GM21381 (cell line): ENCODE data around the gene ITGA11.

Experiments used
- ATAC-seq: cut with Tn5 transposase; IDR thresholded peaks from one replicate; pipeline ENCODE4 v1.9.1; 2021; ENCODE audit warnings: mild to moderate bottlenecking, moderate library complexity; ENCODE audit not compliant: unreplicated experiment

ITGA11 gene, protein sequence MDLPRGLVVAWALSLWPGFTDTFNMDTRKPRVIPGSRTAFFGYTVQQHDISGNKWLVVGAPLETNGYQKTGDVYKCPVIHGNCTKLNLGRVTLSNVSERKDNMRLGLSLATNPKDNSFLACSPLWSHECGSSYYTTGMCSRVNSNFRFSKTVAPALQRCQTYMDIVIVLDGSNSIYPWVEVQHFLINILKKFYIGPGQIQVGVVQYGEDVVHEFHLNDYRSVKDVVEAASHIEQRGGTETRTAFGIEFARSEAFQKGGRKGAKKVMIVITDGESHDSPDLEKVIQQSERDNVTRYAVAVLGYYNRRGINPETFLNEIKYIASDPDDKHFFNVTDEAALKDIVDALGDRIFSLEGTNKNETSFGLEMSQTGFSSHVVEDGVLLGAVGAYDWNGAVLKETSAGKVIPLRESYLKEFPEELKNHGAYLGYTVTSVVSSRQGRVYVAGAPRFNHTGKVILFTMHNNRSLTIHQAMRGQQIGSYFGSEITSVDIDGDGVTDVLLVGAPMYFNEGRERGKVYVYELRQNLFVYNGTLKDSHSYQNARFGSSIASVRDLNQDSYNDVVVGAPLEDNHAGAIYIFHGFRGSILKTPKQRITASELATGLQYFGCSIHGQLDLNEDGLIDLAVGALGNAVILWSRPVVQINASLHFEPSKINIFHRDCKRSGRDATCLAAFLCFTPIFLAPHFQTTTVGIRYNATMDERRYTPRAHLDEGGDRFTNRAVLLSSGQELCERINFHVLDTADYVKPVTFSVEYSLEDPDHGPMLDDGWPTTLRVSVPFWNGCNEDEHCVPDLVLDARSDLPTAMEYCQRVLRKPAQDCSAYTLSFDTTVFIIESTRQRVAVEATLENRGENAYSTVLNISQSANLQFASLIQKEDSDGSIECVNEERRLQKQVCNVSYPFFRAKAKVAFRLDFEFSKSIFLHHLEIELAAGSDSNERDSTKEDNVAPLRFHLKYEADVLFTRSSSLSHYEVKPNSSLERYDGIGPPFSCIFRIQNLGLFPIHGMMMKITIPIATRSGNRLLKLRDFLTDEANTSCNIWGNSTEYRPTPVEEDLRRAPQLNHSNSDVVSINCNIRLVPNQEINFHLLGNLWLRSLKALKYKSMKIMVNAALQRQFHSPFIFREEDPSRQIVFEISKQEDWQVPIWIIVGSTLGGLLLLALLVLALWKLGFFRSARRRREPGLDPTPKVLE

DNA sequence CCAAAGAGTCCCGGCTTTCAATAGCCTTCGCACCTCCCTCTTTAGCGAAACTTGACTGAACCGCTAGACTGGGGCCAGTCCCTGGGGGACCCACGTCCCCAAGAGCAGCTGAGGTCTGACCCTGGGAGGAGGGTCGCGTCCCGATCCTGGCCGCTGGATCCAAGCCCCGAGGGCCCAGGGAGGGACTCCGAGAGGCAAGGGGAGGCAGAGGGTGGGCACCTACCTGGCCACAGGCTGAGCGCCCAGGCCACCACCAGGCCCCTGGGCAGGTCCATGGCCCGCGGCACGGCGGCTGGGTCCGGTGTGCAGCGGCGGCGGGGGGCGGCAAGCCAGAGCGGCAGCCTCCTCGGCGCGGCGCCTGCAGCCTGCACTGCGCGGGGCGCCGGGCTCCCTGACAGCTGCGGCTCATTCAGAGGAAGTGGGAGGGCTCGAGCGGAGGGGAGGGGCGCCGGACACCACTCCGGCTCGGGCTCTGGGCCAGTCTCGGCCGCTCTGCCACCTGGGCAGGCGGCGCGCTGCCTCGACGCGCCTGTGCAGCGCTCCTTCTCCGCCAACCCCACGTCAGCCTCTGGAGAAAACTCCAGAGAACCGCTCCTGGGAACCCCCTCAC, at the start of gene ITGA11:
Gene ITGA11, minus strand, starts transcription at position 372 of the 610 bp plus-strand sequence. Its CDS starts 97 bp downstream, at position 275.
- no peak for ATAC-seq

DNA sequence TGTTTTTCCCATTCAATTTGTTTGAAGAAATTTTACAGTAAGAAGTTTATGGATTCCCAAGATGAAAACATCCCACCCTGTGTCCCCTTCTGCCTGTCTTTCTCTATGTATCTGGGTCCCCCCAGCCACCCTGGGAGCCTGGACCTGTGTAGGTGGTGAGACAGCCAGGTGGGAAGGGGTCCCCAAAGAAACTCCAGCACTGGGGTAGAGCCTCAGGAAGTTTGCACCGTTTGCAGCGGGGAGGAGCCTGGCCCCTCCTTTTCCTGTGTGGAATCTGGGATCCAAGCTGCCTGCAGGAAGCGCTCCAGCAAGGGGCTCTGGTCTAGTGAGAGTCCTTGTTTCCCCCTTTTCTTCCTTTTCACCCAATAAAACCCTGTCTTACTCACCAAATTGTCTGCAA, 49.4 kb upstream of the ITGA11 start:
- ATAC-seq, result no peak

DNA sequence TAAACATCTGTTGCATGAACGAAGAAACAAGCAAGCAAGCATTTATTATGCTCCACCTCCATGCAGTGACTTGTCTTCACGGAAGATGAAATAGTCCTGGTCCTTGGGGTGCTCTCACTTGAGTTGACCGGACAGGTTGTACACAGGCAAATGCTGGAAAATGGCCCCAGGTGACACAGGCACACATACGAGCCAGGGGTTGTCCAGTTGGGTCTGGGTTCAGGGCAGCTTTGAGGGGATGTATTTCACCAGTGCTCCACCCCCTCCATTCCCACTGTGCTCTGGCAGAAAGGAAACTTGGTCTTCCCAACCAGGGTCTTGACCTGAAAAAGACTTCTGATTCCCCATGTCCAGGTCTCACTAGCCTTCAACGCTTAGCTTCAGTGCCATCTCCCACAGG, 48.3 kb upstream of the ITGA11 start:
- no peak for ATAC-seq

DNA sequence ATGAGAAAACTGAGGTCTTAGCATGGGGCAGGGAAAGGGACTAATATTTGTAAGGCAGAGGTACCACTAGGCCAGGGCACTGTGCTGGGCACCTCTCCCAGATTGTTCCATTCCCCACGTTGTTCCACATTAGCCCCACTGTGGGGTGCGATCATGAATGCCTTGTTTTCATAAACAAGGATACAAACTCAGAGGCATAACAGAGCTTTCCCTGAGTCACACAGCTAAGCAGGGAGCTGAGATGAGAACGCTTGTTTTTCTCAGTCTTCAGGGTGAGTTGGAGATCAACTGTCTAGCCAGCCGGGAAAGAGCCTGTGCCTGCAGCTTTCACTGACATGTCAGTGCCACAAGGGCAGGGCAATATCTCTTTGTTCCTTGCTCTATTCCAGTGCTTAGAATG, 47.9 kb upstream of the ITGA11 start:
- ATAC-seq, result no peak

DNA sequence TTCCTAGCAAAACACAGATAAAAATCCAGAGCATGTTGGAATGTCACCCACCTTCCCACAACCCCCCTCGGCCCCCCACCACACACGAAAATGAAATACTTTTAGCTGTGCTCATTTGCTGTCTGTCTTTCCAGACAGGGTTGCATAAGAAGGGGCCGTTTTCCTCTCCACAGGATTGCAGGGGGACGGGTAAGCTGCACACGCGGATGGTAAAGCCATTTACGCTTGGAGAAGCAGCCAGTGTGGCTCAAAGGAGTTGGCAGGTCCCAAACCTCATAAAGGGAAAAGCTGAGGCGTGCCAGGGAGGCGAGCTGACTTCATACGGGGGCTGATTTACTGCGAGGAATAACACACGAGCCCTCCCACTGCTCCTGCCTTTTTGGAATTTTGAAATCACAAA, 47.4 kb upstream of the ITGA11 start:
- ATAC-seq, result no peak

DNA sequence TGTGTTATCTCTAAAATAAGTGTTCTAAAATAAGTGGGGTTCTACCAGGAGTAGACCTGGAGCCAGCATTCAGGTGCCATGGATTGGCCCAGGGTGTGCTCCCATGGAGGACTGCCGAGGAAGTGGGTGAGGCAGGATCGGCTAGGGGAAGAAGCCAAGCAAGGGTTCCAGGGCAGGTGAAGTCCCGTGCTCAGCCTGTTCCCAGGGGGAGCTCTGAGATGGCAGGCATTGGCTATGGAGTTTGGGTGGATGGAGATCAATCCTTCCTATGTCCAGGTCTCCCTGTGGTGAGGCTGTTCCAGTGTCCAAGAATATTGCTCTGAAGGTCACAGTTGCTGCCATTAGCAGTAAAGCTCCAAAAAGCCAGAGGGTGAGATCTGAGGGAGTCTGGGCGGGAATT, 46.9 kb upstream of the ITGA11 start:
- ATAC-seq, result no peak

DNA sequence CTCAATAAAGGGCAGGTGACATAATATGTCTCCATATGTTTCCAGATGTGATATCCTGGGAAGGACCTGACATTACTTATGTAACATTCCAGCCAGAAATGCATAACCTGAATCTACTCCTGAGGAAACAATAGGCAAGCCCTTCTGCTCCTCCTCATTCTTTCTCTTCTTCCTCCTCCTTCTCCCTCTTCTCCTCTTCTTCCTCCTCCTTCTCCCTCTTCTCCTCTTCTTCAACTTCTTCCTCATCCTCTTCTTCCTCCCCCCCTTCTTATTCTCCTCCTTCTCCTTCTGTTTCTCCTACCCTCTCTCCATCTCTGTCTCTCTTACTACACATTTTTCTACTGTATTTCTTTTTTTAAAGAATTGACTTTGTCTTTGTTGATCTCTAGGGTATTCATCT, 43.5 kb upstream of the ITGA11 start:
- no peak for ATAC-seq

DNA sequence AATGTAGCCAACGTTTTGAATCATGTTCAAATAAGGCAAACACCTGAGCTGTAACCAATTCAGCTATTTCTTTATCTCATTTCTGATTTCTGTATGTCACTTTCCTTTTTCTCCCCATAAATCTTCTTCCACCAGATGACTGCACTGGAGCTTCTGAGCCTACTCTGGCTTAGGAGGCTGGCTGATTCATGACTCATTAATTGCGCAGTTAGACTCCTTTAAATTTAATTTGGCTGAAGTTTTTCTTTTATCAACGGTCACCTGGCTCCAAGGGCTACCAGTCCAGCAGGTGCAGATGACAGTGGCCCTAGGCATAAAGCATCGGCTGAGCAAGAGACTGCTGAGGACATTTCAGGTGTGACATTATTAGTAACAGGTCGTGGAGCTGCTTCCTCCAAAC, 39.6 kb upstream of the ITGA11 start:
- ATAC-seq, result no peak

DNA sequence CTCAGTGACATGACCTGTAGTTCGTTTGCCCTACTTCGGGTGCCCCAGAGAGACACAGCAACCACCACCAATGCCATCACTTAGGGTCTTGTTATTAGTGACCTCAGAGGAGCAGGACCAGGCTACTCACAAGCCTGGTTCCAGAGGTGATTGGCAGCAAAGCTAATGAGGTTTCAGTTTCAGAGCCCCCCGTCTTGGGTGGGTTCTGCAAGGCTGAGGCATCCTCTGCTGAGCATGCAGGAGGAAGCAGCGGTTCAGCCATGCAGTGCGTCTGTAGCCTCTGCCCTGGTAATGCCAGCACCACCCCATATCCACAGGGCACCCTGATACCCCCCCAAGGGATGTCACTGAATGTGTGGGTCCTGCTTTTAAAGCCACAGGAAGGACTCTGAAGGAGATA, 39.0 kb upstream of the ITGA11 start:
- ATAC-seq, result no peak

DNA sequence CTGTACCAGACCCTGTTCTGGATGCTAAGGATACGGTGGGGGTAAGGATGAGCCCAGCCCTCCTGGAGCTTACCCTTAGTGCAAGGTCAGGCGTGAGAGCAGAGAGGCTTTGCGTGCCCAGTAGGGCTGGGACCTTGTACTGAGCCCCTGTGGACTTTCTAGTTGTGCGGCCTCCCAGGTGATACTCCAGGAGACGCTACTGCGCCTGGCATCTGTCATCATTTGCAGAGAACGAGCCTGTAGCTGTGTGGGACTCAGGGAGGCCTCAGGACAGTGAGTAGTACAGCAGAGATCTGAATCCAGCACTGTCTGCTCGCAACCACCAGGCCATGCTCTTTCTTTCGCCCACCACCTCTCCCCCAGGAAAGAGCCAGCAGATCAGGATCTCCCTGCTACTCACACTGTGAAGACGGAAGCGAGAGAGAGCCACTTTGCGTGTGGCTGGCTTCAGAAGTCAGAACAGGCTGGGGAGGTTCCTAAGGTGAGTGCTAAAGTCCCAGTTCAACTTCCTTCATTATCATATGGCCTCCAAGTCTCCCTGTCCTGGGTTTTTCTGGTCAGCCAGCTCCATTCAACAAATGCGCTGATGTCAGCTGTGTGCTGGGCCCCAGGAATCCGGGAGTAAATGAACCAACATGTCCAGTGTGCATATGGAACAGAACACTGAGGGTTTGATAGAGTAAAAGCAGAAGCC, 38.2 kb upstream of the ITGA11 start:
- ATAC-seq, result no peak

DNA sequence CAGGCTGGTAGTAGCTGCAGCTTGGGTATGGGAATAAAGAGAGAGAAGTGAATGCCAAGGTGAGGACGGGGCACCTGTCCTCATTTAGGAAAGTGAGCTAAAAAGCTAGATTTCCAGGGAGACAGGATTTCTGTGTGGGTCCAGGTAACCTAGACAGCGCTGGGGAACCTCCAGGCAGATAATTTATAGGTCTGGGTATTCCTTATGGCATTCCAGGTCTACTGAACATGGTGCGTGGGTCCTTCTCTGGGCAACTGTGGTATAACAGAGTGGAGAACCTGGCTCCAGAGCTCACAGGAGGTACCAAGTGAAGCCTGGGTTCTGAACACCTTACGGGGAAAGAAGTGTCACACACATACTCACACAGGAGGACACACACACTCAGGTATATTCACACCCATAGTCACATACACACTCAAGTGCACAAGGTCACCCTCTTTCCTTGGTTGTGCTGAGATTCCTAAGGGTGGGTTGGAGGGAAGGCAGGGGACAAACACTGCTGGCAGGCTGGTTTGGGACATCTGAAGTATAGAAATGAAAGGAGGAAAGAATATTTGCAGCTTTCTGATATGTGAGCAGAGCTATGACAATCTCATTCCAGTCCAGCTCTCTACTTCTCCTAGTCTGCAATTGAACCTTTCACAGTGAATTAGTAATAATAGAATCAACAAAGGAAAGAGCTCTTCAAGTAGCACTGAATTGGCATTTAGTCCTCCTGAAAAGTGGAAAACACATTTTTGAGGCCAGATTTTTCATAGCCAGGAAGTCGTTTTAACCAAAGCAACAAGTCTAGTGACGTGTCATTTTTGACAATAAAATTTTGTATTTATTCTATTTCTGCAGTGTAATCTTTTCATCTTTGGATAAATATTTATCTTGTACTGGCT, 37.4 kb upstream of the ITGA11 start:
- no peak for ATAC-seq

DNA sequence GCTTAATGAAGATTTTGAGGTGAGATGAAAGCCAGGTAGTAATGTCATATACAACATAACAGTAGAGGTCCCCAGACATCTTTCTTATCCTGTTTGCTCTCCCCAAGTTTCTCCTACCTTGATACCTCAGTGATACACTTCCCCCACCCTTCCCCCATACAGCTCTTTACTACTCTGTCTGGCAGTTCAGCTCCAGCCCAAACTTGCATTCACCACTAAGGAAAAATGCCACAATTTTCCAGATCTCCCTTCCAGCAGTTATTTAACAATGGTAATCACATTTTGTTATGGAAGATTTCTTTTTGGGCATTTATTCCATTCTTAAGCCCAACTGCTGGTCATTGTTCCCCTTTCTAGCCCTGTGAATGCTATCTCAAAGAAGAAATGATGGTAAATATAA, 34.9 kb upstream of the ITGA11 start:
- no peak for ATAC-seq

DNA sequence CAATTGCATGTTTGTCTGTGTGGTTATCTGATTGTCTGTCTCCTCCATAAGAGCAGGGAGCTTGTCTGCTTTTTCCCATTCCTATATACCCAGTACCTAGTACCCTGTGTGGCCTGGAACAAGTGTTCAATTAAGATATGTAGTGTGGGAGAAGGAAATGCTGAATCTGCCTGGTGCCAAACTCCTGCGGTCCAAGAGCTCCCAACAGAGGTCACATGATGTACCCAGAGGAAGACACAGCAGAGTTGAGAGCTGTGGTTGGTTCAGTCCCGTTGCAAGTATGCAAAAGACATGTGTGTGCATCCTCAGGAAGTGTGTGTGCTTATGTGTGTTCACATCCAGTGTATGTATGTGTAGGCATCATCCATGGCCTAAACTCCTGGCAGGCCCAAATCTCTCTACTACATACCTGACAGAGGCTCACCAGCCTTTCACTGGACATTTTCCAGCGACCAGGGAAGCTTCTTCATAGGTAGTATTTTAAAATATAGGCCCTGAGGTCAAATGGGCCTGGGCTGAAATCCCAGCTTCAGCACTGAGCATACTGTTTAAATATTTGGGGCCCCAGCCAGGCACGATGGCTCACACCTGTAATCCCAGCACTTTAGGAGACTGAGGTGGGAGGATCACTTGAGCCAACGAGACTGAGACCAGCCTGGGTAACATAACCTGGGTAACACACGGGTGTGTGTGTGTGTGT, 34.0 kb upstream of the ITGA11 start:
- ATAC-seq, result no peak

DNA sequence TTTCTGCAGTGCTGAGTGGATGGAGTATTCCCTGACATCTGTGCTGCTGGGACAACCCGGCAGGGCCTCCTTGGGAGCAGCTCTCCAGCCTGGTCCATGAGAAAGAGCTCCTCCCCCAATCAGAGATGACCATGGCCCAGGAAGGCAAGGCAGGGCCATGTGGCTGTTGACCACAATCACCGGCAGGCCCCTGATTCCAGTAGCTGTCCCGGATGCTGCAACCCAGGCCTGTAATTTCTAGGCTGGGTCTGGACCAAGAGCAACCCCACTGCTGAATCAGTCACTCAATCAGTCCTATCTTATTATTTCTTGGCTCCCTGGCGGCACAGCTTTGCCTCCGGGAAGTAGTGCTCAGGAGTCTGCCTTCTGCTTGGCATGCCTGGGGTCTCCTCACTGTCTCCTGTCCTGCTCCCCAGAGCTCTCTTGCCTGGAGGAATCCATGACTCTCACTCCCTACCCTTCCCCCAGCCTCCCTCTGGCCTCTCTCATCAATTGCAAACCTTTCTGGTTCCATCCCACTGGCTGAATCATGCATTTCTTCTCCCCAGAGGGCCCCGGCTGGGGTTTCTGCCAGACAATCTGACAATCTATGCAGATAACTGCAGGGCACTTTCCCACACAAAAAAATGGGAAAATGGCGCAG, 32.6 kb upstream of the ITGA11 start:
- ATAC-seq, result no peak

DNA sequence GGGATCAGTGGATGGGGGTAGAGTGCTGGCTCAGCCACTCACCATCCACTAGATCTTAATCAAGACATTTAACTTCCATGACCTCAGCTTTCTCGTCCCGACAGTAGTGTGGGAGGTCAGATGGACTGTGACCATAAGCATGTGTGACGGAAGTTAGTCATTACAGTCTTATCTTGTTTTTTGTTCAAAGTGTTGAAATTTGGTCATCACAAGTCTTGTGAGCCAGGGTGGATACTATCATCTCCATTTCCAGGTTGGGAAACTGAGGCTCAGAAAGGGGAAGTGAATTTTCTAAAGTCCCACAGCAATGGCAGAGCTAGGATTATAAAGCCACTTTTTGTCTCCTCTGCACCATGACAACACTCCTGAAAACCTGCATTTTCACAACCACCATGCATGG, 32.0 kb upstream of the ITGA11 start:
- no peak for ATAC-seq

DNA sequence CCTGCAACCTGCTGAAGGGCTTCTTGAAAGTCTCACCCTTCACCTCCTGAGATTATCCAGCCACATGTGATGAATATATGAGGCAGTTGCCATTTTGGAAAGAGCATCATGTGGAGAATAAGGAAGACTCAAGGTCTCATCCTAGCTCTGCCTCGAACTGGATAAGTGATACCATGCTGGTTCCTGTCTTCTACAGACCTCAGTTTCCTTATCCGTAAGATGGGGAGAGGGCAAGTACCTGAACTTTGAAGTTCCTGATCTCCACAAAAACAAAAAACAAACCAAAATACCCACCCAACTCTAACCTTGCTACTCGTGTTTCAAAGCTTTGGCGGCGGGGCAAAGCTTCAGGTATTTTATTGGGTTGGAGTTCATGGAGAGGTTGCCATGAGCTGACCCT, 31.5 kb upstream of the ITGA11 start:
- ATAC-seq, result no peak

DNA sequence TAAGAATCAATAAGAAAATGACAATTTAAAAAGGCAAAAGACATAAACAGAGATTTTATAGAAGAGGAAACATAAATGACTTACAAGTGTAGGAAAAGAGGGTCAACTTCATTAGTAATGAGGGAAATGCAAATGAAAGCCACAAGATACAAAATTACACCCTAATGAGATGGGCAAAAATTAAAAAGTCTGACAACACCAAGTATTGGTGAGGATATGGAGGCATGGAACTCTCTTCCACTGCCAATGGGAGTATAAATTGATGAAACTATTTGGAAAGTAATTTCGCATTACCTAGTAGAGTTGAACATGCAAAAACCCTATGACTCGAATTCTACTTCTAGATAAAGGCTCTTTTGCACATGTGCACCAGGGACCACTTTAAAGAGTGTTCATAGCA, 28.2 kb upstream of the ITGA11 start:
- no peak for ATAC-seq

DNA sequence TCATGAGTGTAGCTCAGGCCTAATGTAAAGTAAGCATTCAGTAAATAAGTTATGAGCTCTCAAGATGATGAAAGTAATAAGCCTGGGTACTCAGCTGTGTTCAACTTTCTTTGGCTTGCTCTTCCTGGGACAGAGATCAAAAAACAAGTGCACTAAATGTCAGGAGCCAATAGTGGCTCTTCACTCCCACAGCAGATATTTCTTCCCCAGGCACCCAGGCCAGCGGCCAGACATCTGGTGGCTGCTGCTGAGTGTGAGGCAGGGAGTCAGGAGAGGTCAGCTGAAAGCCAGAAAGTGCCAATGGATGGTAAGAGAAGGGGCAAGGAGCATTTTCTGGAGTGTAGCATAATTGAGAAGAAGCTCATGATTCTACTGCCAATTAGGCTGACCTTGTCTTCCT, 18.2 kb upstream of the ITGA11 start:
- ATAC-seq, result no peak
